GM19023 (cell line): ENCODE measurements around the gene AGPAT4.
A peak's percentile ranks its signal among the peaks of the same experiment; 100 is the strongest.
"Not testable (repeated sequence)": the region's sequence is repeated elsewhere in the genome, so short reads cannot be mapped to it uniquely, and the experiment has no call there.

Experiments
- ATAC-seq: cut with Tn5 transposase; IDR thresholded peaks from one replicate; pipeline ENCODE4 v1.9.1; 2021; ENCODE audit warnings: mild to moderate bottlenecking, moderate library complexity; ENCODE audit not compliant: unreplicated experiment

The AGPAT4 gene, protein sequence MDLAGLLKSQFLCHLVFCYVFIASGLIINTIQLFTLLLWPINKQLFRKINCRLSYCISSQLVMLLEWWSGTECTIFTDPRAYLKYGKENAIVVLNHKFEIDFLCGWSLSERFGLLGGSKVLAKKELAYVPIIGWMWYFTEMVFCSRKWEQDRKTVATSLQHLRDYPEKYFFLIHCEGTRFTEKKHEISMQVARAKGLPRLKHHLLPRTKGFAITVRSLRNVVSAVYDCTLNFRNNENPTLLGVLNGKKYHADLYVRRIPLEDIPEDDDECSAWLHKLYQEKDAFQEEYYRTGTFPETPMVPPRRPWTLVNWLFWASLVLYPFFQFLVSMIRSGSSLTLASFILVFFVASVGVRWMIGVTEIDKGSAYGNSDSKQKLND

DNA sequence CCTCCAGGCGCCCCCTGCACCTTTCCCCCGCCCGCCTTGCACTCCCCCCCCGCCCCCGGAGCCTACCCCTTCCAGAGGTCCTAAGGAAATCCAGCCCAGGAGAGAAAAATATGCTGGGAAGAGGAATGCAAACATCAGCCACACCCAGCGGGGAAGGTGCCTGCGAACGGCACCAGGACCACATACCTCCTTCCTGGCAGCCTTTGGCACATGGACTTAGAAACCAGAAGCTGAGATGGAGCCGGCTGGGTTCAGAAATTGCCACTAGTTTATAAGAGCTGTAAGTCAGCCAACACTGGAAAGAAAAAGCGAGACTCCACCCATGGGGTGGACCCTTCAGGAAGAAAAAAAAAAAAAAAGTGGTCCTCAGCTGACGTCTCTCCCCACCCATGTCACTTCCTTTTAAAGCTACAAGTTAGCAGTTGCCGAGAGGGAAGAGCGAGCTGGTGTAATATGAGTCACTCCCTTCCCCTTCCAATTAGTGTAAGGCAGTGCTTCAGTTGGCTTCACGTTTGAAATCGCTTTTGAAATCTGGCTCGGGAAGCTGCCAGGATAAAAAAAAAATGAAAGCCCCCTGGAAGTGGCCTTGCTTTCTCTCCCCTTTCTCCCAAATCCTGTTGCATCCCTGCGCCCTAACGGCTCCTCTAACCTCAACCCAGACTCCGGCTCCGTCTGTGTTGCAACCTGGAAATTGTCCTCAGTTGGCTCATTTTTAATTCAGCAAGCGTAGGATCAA is at the start of gene AGPAT4:
Gene AGPAT4, minus strand, starts transcription at position 310 of the 736 bp plus-strand sequence. CDS start 41,848 bp downstream, outside the sequence.
- peak; percentile 99 for ATAC-seq

DNA sequence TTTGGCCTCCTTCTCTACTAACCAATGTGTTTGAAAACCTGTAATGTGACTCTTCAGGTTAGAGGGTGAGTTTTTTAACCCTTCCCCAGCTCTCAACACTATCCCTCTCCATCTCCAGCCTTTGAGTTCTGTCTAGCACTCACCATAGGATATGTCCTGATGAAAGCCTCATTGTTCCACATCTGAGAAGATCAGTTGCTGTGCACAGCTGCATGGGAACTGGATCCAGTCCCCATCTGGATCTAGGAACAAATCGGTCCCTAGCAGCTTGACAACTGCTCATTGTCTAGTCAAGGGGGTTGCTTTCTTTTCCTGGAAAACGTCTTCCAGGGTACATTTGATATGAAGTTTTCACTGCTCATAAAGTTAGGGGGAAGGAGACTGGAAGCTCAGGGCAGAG is 45.4 kb upstream of the AGPAT4 start:
- ATAC-seq = no peak

DNA sequence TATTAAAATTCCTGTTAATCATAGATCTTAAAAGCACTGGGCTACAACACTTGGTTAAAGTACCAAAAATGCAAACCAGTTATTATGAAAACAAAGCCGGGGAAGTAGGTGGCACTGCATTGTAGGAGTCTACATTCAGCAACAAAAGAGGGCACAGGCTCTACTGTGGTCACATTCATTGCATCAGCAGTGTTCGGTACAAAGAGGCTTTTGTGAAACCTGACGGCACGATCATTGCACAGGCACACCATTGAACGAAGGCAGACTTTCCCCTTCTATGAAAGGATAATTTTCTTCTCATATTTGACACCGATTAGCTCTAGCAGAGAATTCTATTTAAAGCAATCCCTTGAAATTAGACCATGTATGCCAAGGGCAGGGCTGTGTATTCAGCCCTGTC is 44.6 kb upstream of the AGPAT4 start:
- ATAC-seq = no peak

DNA sequence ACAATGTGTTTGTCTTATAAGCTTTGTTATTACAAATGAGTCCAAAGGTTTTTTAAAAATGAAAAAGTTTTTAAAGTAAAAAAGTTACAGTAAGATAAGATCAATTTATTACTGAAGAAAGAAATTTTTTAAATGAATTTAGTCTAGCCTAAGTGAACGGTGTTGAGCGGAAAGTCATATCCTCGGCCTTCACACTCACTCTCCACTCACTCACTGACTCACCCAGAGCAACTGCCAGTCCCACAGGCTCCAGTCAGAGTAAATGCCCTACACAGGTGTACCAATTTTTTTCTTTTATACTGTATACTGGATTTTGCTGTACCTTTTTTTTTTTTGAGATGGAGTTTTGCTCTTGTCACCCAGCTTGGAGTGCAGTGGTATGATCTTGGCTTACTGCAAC is 42.7 kb upstream of the AGPAT4 start:
- ATAC-seq = no peak

DNA sequence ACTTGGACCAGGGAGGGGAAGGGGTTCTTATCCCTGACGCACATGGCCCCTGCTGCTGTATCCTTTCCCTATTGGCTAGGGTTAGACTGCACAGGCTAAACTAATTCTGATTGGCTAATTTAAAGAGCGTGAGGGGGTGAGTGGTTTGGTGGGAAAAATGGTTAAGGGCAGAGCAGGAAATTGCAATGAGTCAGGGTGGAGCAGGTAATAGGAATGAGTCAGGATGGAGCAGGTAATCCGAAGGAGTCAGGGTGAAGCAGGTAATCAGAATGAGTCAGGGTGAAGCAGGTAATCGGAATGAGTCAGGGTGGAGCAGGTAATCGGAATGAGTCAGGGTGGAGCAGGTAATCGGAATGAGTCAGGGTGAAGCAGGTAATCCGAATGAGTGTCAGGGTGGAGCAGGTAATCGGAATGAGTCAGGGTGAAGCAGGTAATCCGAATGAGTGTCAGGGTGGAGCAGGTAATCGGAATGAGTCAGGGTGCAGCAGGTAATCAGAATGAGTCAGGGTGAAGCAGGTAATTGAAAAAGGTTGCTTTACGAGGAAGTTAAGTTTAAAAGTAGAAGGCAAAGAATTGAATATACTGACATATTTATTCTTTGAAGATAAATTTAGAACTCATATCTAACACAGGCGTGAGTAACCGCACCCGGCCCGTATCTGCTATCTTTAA is 41.5 kb upstream of the AGPAT4 start:
- not testable (repeated sequence) for ATAC-seq

DNA sequence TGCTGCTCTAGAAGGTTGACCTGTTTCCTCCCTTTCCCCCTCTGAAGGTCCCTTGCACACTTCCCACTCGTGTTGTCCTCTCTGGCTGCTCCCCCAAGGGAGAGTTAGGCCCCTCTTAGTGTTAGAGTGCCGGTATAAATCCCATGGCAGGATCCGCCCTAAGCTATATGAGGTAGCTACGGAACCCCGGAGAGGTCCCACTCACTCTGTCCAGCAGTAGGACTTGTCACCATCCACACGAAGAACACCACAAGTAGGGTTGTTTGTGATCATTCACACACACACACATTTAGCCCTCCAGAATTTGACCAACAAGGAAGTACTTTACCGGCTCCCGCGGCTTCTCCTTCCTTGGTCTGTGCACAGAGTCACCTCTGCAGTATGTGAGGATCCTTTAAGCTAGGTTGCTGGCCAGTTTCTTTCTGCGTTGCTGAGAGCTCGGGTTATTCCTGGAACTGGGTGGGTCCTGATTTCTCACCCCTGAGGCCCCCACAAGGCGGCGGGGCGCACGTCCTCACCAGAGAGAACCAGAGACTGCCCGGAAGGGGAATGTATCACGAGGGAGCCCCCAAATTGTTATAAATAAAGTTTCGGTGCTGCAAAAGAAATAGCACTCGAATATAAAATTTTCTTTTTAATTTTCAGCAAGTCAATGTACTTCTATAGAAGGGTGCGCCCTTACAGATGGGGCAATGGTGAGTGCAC is 40.8 kb upstream of the AGPAT4 start:
- ATAC-seq = not testable (repeated sequence)

DNA sequence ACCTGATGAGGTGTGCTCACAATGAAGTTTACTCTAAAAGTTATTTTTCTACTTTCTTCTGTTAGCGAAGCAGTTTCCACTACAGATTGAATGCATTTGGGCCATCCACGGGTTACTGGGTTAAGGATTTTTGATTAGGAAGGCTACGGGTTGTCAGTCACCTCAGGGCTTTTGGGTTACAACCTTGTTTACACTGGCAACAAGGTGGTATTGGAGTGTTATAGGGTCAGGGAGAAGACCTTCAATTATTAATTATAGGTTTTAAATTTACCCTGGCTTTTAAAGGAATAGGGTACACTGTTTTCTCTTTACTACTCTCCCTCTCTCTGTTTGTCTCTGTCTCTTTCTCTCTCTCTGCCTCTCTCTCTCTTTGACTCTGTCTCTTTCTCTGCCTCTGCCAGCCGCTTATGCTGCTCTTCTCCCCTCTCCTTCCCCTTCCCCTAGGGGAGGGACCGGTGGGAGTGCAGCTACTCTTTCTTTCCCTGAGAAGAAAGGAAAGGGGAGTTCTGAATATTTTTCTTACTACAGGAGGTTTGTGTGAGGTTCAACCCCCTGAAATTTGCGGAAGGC is 40.2 kb upstream of the AGPAT4 start:
- no peak for ATAC-seq

DNA sequence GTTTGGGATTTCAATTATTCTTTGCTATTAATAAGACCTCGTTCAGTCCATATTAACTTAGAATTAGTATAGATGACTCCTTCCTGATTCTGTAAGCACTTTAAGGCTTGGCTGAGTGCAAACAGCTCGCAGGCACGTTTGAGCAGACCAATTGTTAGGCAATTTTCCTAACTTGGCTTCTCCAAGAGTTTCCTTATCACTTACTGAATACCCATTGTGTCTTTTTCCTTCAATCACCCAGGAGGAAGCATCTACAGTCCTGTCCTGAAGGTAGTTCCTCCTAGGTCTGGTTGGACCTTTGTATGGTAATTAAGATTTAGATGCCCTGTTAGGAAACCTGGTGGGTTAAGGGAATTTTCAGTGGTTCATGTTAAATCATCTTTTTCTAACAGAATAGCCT is 39.6 kb upstream of the AGPAT4 start:
- ATAC-seq = not testable (repeated sequence)

DNA sequence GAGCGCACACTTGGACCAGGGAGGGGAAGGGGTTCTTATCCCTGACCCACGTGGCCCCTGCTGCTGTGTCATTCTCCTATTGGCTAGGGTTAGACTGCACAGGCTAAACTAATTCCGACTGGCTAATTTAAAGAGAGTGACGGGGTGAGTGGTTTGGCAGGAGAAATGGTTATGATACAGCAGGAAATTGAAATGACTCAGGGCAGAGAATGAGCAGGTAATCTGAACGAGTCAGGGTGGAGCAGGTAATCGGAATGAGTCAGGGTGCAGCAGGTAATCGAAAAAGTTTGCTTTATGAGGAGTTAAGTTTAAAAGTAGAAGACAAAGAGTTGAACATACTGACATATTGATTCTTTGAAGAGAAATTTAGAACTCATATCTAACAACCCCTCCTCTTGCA is 35.9 kb upstream of the AGPAT4 start:
- not testable (repeated sequence) for ATAC-seq

DNA sequence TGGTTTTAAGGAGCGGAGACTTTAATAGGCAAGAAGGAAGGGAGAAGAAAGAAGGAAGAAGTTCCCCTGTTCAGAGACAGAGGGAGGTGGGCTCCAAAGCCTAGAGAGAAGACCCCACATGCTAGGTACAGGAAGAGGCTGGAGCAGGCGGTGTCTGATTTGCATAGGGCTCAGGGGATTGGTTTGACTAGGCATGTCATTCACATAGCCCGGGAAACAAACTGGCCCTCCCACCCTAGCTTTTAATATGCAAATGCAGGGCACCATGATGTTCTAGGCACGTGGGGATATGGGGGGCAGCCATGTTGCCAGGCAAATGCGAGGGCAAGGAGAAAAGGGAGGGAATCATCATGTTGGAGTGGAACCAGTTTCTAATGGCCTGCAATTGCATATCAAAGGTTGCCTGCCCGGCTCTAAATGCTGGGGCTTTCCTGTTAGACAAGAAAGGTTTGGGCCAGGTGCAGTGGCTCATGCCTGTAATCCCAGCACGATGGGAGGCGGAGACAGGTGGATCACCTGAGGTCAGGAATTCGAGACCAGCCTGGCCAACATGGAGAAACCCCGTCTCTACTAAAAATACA is 34.3 kb upstream of the AGPAT4 start:
- ATAC-seq = no peak

DNA sequence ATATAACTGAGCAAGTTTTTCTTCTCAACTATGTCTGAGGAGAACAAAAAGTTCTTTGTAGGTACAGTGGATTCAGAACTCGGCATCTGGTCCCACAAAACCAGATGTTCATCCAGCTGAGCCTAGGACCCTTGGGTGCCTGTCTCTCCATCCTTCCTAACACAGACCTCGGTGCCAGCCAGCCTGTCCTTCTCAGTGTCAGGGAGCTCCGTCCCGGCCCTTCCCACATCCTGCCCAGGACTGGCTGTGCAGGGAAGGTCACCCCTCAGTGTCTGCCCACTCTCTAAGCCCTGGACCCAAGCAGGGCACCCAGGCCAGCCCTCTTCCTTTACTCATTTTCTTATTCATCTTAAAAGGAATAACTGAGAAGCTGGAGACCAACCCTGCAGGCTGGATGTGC is 32.0 kb upstream of the AGPAT4 start:
- ATAC-seq = no peak

DNA sequence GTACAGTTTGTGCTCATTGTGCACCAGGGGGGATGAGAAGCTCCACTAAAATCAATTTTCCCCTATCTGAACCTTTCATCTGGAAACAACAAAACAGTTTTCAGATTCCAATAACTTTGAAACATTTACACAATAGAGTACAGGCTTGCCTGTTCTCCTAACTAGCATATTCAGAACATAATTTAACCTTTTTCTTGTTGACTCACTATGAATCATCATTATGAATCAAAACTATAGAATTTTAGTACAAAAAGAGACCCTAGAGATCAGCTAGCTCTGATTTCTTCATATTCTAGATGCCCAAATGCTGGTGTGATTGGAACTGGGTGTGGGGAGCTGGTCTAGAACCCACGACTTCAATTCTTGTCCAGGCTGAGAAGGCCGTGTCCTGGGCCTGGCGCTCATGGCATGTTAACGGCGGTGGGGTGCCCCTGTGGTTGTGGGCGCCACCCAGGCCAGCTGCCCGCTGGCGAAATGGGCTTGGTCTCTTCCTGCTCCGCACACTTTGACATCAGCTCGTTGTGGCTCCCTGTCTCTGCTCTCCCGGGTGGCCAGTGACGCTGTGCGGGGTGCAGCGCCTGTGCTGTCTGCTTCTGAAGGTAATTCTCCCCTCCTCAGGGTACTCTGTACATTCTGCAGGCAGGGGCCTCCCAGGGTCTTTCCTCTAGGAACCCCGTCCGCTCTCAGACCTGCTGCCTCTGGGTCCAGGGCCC is 29.9 kb upstream of the AGPAT4 start:
- no peak for ATAC-seq

DNA sequence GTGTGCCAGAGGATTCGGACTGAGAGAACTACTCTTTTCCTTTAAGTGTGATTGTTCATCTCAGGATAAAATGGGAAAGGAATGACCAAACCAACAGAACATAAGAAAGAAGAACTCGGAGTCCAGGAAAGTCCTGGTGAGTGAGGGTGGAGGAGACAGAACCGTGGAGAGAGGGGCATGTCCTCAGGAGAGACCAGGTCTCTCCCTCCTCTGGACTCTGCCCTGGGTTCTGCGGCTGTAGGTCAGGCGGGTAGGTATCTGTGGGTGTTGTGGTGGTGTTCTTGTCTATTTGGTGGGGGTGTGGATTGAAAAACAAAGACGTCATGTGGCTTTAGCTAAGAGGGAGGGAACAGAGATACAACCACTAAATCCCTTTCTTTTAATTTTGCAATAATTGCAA is 29.1 kb upstream of the AGPAT4 start:
- no peak for ATAC-seq

DNA sequence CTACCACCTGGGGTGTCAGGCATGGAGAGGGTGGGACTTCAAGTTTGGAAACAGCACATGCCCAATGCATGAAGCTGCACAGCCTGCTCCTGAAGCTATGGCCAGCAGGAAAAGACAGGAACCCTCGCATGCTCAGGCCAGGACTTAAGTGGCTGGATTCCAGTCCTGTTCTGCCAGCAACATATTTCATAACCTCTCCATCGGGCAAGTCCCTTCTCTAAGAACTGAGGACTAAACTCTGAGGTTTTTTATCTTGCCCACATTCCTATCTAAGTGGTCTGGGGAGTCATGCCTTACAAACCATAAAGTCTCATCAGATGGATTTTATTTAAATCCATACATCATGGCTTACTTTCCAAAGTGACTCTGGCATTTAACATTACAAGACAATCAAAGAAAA is 27.5 kb upstream of the AGPAT4 start:
- no peak for ATAC-seq

DNA sequence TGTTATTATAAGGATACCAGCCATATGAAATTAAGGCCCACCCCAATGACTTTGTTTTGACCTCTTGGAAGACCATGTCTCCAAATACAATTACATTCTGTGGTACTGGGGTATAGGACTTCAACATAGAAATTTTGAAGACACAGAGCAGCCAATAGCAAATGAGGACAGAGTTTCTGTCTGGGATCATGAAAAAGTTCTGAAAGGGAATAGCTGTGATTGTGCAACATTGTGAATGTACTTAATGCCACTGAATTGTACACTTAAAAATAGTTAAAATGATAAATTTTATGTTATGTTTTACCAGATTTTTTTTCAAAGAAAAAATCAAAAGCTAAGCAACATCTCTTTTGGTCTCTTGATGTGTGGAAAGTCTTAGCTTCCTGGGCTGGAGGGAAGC is 27.0 kb upstream of the AGPAT4 start:
- no peak for ATAC-seq

DNA sequence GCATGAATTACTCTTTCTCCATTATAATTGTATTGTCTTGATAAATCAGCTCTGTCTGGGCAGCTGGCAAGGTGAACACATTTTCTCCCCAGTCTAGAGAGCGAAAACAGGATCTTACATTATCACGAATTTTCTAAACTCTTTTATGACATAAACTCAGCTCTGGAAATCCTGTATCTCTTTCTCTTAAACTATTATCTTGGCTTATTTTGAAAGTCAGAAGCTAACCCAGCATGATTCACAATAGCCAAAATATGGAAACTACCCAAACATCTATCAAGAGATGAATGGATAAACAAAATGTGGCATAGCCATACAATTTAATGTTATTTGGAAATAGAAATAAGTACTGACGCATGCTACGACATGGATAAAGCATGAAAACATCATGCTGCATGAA is 25.9 kb upstream of the AGPAT4 start:
- no peak for ATAC-seq

DNA sequence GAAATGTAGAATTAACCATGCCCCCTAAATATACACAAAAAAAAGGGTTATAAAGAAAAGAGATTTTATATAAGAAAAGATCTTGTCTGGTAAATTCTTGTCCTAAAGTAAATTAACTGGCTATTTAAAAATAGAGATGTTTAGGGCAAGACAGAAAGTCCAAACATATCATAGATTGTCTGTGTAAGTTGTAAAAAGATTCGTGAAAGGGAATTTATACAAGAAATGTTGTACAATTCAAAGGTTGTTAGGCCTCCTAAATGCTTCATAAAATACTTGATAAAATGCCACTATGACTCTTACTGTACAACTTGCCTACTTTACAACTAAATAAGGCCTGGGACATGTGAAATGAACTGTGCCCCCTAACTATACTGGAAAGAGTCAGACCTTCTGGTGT is 21.9 kb upstream of the AGPAT4 start:
- no peak for ATAC-seq

DNA sequence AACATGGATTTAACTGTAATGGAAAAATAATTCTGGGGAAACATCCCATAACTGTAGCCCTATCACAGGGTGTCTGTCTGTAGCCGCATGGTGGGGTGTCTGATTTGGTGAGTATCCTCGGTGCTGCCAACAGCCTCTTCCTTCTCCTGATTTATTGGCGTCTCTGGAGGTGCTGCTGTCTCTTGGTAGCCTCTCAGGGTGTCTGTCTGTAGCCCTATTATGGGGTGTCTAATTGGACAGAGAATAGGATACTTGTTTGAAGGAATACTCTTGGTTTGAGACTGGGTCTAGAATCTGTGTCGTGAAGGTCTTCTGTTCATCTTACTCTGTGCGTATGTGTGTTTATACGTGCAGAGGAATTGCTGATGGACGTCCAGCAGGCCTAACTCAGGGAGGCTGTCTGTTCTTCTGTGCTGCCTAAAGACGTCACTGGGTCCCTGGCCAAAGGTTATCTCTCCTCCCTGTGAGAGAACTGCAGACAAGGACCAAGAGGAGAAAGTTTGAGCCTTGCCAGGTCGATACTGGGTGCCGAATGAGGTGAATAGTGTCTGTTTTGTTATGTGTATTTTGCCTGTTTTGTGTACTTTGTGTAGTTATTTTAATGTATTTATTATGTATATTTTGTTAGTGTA is 18.9 kb upstream of the AGPAT4 start:
- no peak for ATAC-seq

DNA sequence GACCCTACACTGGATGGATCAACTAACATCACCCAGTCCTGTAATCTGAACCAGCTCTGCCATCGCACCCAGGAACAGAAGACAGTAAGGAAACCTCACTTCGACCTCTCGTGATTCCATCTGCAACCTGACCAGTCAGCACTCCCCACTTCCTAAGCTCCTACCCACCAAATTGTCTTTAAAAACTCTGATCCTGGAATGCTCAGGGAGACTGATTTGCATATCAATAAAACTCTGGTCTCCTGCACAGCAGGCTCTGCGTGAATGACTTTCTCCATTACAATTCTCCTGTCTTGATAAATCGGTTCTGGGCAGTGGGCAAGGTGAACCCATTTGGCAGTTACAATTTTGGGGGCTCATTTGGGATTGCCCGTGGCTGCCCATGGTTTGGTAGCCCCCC is 18.3 kb upstream of the AGPAT4 start:
- ATAC-seq = no peak
